Parathyroid adenoma (tissue), 2 donors: ENCODE results near the gene TMC5.
"Not testable (repeated sequence)": the region's sequence is repeated elsewhere in the genome, so short reads cannot be mapped to it uniquely, and the experiment has no call there.

Experiments used
- H2AFZ ChIP-seq: fragments of 300-600 bp; sonication (generic); one replicate; pipeline ENCODE4 v1.7.0; 2017; ENCODE audit warnings: antibody characterized with exemption, mild to moderate bottlenecking
- H3K27ac ChIP-seq: fragments of 300-600 bp; sonication (generic); one replicate; pipeline ENCODE4 v1.7.0; 2017
- H3K27me3 ChIP-seq: fragments of 300-600 bp; sonication (generic); one replicate; pipeline ENCODE4 v1.7.0; 2017; ENCODE audit warnings: low read length; ENCODE audit not compliant: control insufficient read depth, insufficient read depth
- H3K36me3 ChIP-seq: fragments of 300-600 bp; sonication (generic); one replicate; pipeline ENCODE4 v1.7.0; 2017; ENCODE audit warnings: low read length; ENCODE audit not compliant: control insufficient read depth, insufficient read depth
- H3K4me1 ChIP-seq: fragments of 300-600 bp; sonication (generic); one replicate; pipeline ENCODE4 v1.7.0; 2017; ENCODE audit warnings: control low read depth
- H3K4me2 ChIP-seq: fragments of 300-600 bp; sonication (generic); one replicate; pipeline ENCODE4 v1.7.0; 2017; ENCODE audit warnings: low read length
- H3K4me3 ChIP-seq: fragments of 300-600 bp; sonication (generic); one replicate; pipeline ENCODE4 v1.7.0; 2017; ENCODE audit warnings: low read depth, low read length
- H3K79me2 ChIP-seq: fragments of 300-600 bp; sonication (generic); one replicate; pipeline ENCODE4 v1.7.0; 2017; ENCODE audit warnings: control low read depth
- H3K9ac ChIP-seq: fragments of 300-600 bp; sonication (generic); one replicate; pipeline ENCODE4 v1.7.0; 2017; ENCODE audit warnings: mild to moderate bottlenecking
- H3K9me3 ChIP-seq: fragments of 300-600 bp; sonication (generic); one replicate; pipeline ENCODE4 v1.7.0; 2017; ENCODE audit warnings: low read length; ENCODE audit not compliant: control insufficient read depth
- CTCF ChIP-seq: fragments of 300-600 bp; sonication (generic); IDR thresholded peaks from one replicate; pipeline ENCODE4 v1.7.0; 2017; ENCODE audit warnings: antibody characterized with exemption, mild to moderate bottlenecking
- donor health status: primary hyperparathyroidism.

The TMC5 gene

GRCh38 chr16:19392352-19392751 is 25.3 kb upstream of the TMC5 start:
- H2AFZ ChIP-seq = no peak overlapping the region
- H3K9ac ChIP-seq = no peak overlapping the region
- no peaks in the 10 kb centered on the region for H3K27me3 ChIP-seq
- H3K4me3 ChIP-seq = no peak overlapping the region
- no peaks in the 10 kb centered on the region for H3K36me3 ChIP-seq
- H3K27ac ChIP-seq = no peak overlapping the region
- no peak overlapping the region for H3K4me2 ChIP-seq
- peaks cover 20% of the 10 kb centered on the region for H3K4me1 ChIP-seq
- H3K9me3 ChIP-seq = no peaks in the 10 kb centered on the region
- H3K79me2 ChIP-seq = no peaks in the 10 kb centered on the region
- no peak for TF ChIP-seq CTCF

- TF ChIP-seq CTCF = no peak
- Histone ChIP-seq H3K4me1 (peaks cover 14% of the 10 kb centered on the region), H3K4me2 (no peak overlapping the region), H3K4me3 (no peak overlapping the region), H2AFZ (no peak overlapping the region), H3K27ac (no peak overlapping the region), H3K9me3 (no peaks in the 10 kb centered on the region), H3K79me2 (no peaks in the 10 kb centered on the region), H3K36me3 (no peaks in the 10 kb centered on the region), H3K9ac (no peak overlapping the region), H3K27me3 (no peaks in the 10 kb centered on the region)
Observed at GRCh38 chr16:19393226-19394111, 24.2 kb upstream of the TMC5 start.

- not testable (repeated sequence) for H3K9me3 ChIP-seq, H3K36me3 ChIP-seq, H3K79me2 ChIP-seq, H3K4me3 ChIP-seq, H3K27me3 ChIP-seq, H3K9ac ChIP-seq
- Histone ChIP-seq H3K27ac (peak overlapping the region; percentile 97), H3K4me1 (peaks cover 13% of the 10 kb centered on the region), H2AFZ (peak overlapping the region; percentile 58), H3K4me2 (peak overlapping the region; percentile 48)
Observed at GRCh38 chr16:19395646-19396267, 21.9 kb upstream of the TMC5 start.

GRCh38 chr16:19396555-19397011 is 21.1 kb upstream of the TMC5 start:
- Histone ChIP-seq H3K9ac (no peak overlapping the region), H3K4me1 (peaks cover 13% of the 10 kb centered on the region), H3K27me3 (no peaks in the 10 kb centered on the region), H3K79me2 (no peaks in the 10 kb centered on the region), H3K27ac (peak overlapping the region; percentile 97), H3K36me3 (no peaks in the 10 kb centered on the region), H3K4me2 (peak overlapping the region; percentile 48), H2AFZ (peak overlapping the region; percentile 58), H3K9me3 (no peaks in the 10 kb centered on the region), H3K4me3 (peak overlapping the region; percentile 20)
- TF ChIP-seq CTCF = no peak

GRCh38 chr16:19397373-19397772 is 20.3 kb upstream of the TMC5 start:
- peaks cover 13% of the 10 kb centered on the region for H3K4me1 ChIP-seq
- not testable (repeated sequence) for H3K79me2 ChIP-seq, H2AFZ ChIP-seq, H3K9me3 ChIP-seq, H3K9ac ChIP-seq, H3K4me2 ChIP-seq, H3K27me3 ChIP-seq, H3K4me3 ChIP-seq, H3K36me3 ChIP-seq
- peak overlapping the region; percentile 97 for H3K27ac ChIP-seq
